Measurements from ENCODE around the gene SLC2A4.

The SLC2A4 gene

DNA sequence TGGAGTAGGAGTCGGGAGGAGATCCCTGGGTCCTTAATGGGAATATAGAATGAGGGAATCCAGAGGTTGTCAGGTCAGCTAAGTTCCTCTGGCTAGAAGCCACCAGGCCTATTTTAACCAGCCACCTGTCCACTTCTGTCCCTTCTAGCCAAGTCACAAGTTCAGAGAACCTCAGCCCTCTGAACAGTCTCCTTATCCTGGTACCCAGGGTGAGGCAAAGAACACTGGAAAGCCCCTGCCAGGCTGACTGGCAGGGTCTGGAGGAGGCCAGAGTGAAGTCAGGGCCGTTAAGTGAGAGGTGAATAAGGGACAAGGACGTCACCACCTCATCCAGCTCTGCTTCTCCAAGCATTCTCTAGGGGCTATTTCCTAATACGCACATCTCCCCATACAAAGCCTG is 32.7 kb upstream of the SLC2A4 start:
- no peaks in the 10 kb centered on the region for H3K27me3 ChIP-seq (replicated peaks; ENCODE audit: control insufficient read depth, insufficient read depth, low read length, poor library complexity, severe bottlenecking)
- H3K4me1 ChIP-seq (ENCODE audit: control insufficient read depth, insufficient read depth, low read length, poor library complexity, severe bottlenecking), result peaks cover 31% of the 10 kb centered on the region
- H3K9me3 ChIP-seq (ENCODE audit: control insufficient read depth, low read length), result no peaks in the 10 kb centered on the region
- no peak overlapping the region for H3K27ac ChIP-seq (ENCODE audit: insufficient read depth, low read length, poor library complexity, severe bottlenecking)
- DNase-seq, result no peak
- H3K4me3 ChIP-seq (ENCODE audit: insufficient read depth, low read depth, low read length, poor library complexity, severe bottlenecking), result no peak overlapping the region
- peaks cover 20% of the 10 kb centered on the region for H3K36me3 ChIP-seq (ENCODE audit: control insufficient read depth, insufficient read depth, low read length)

DNA sequence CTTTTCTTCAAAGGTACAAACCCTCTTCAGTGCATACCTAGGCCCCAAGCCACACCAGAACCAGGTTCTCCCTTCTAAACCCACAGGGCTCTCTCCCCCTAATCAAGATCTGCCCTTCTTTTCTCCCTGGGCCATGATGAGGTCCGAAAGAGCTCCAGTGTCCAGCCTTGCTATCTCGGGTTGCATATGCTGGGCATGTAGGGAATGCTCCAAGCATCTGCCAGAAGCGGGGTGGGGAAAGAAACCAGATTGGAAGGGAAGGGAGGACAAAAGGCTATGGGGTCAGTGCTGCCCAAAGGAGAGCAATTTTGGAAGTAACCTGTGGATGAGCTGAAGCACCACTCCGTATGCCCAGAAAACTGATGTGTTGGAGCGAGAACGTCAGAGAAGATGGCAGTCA is 32.3 kb upstream of the SLC2A4 start:
- Histone ChIP-seq H3K27me3 (replicated peaks; ENCODE audit: control insufficient read depth, insufficient read depth, low read length, poor library complexity, severe bottlenecking) (no peaks in the 10 kb centered on the region), H3K4me1 (ENCODE audit: control insufficient read depth, insufficient read depth, low read length, poor library complexity, severe bottlenecking) (peaks cover 31% of the 10 kb centered on the region), H3K36me3 (ENCODE audit: control insufficient read depth, insufficient read depth, low read length) (peaks cover 19% of the 10 kb centered on the region), H3K4me3 (ENCODE audit: insufficient read depth, low read depth, low read length, poor library complexity, severe bottlenecking) (no peak overlapping the region), H3K9me3 (ENCODE audit: control insufficient read depth, low read length) (no peaks in the 10 kb centered on the region), H3K27ac (ENCODE audit: insufficient read depth, low read length, poor library complexity, severe bottlenecking) (peak overlapping the region; percentile 96)
- no peak for DNase-seq

- H3K4me3 ChIP-seq (ENCODE audit: insufficient read depth, low read depth, low read length, poor library complexity, severe bottlenecking), result peak overlapping the region; percentile 100
- peak overlapping the region; percentile 96 for H3K27ac ChIP-seq (ENCODE audit: insufficient read depth, low read length, poor library complexity, severe bottlenecking)
These were observed 31.7 kb upstream of the SLC2A4 start for GRCh38 chr17:7249830-7250229.

DNA sequence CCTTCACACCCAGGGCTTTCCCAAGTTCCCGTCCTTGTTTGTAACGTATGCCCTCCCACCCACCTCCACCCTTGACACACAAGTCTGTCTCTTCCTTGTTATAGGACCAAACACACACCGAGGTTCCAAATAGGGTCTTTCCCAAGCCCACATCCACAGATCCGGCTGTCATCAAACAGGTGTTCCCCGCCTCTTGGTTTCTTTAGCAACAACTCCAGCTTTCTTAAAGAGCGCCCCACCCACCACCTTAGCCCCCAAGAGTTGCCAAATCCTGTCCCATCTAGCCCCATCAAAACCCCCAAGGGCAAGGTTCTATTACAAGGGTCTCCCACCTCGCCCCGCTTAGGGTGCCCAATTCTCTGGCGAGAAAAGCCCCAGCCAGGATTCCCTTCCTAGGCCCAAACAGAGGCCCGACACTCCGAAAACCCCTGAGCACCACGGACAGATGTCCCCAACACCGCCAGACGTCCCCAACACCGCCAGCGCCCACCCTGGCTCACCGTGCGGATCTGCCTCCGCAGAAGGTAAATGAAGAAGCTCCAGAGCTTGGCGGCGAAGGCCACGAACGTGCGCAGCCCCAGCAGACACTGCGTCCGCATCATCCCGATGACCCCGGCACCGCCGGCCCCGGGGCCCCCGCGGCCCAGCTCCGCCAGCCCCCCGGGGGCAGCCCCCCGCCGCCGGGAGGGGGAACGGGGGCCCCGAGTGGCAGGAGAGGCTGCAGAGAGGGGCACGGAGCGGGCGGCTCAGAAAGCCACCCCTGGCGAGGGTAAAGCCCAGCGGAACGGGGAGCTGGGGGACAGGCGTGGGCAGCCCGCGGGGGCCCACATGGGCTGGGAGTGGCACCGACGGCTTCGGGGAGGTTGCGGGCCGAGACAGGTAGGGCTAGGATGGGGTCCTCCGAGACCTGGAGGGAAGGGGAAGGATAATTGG is 30.6 kb upstream of the SLC2A4 start:
- Histone ChIP-seq H3K27me3 (replicated peaks; ENCODE audit: control insufficient read depth, insufficient read depth, low read length, poor library complexity, severe bottlenecking) (no peaks in the 10 kb centered on the region), H3K36me3 (ENCODE audit: control insufficient read depth, insufficient read depth, low read length) (peaks cover 17% of the 10 kb centered on the region), H3K4me3 (ENCODE audit: insufficient read depth, low read depth, low read length, poor library complexity, severe bottlenecking) (peak overlapping the region; percentile 100), H3K9me3 (ENCODE audit: control insufficient read depth, low read length) (no peaks in the 10 kb centered on the region), H3K4me1 (ENCODE audit: control insufficient read depth, insufficient read depth, low read length, poor library complexity, severe bottlenecking) (peaks cover 31% of the 10 kb centered on the region), H3K27ac (ENCODE audit: insufficient read depth, low read length, poor library complexity, severe bottlenecking) (peak overlapping the region; percentile 96)
- DNase-seq, result no peak

More at GRCh38 chr17:7249830-7250229, 31.7 kb upstream of the SLC2A4 start:
- no peaks in the 10 kb centered on the region for H3K27me3 ChIP-seq (replicated peaks; ENCODE audit: control insufficient read depth, insufficient read depth, low read length, poor library complexity, severe bottlenecking)
- H3K9me3 ChIP-seq (ENCODE audit: control insufficient read depth, low read length), result no peaks in the 10 kb centered on the region
- DNase-seq, result no peak
- peaks cover 31% of the 10 kb centered on the region for H3K4me1 ChIP-seq (ENCODE audit: control insufficient read depth, insufficient read depth, low read length, poor library complexity, severe bottlenecking)
- H3K36me3 ChIP-seq (ENCODE audit: control insufficient read depth, insufficient read depth, low read length), result peaks cover 18% of the 10 kb centered on the region

GRCh38 chr17:7251661-7252175 is 29.8 kb upstream of the SLC2A4 start, which contains the start of gene CTDNEP1:
TSS of gene CTDNEP1 (minus strand) at chr17:7251734. CDS start at chr17:7251296, 438 bp downstream.
- Histone ChIP-seq H3K36me3 (ENCODE audit: control insufficient read depth, insufficient read depth, low read length) (peaks cover 13% of the 10 kb centered on the region), H3K27ac (ENCODE audit: insufficient read depth, low read length, poor library complexity, severe bottlenecking) (peak within 1 kb of the TSS; percentile 96), H3K27me3 (replicated peaks; ENCODE audit: control insufficient read depth, insufficient read depth, low read length, poor library complexity, severe bottlenecking) (no peaks in the 10 kb centered on the region), H3K4me3 (ENCODE audit: insufficient read depth, low read depth, low read length, poor library complexity, severe bottlenecking) (peak within 1 kb of the TSS; percentile 100), H3K4me1 (ENCODE audit: control insufficient read depth, insufficient read depth, low read length, poor library complexity, severe bottlenecking) (peaks cover 31% of the 10 kb centered on the region), H3K9me3 (ENCODE audit: control insufficient read depth, low read length) (no peaks in the 10 kb centered on the region)
- DNase-seq, result peak; percentile 97 to 100 (median 99)

- H3K9me3 ChIP-seq (ENCODE audit: control insufficient read depth, low read length), result no peaks in the 10 kb centered on the region
- H3K36me3 ChIP-seq (ENCODE audit: control insufficient read depth, insufficient read depth, low read length), result peaks cover 14% of the 10 kb centered on the region
- H3K27ac ChIP-seq (ENCODE audit: insufficient read depth, low read length, poor library complexity, severe bottlenecking), result peak within 1 kb of the TSS; percentile 96
- no peaks in the 10 kb centered on the region for H3K27me3 ChIP-seq (replicated peaks; ENCODE audit: control insufficient read depth, insufficient read depth, low read length, poor library complexity, severe bottlenecking)
- H3K4me3 ChIP-seq (ENCODE audit: insufficient read depth, low read depth, low read length, poor library complexity, severe bottlenecking), result peak within 1 kb of the TSS; percentile 100
- DNase-seq, result peak; percentile 79 to 86 (median 79)
- peaks cover 31% of the 10 kb centered on the region for H3K4me1 ChIP-seq (ENCODE audit: control insufficient read depth, insufficient read depth, low read length, poor library complexity, severe bottlenecking)
These were observed 29.1 kb upstream of the SLC2A4 start, which contains the start of gene ELP5 for GRCh38 chr17:7252176-7253043. TSS of gene ELP5 (plus strand) at chr17:7252215. CDS start at chr17:7252551, 336 bp downstream.

GRCh38 chr17:7253082-7253481 is 28.4 kb upstream of the SLC2A4 start:
- Histone ChIP-seq H3K36me3 (ENCODE audit: control insufficient read depth, insufficient read depth, low read length) (peaks cover 14% of the 10 kb centered on the region), H3K9me3 (ENCODE audit: control insufficient read depth, low read length) (no peaks in the 10 kb centered on the region), H3K27ac (ENCODE audit: insufficient read depth, low read length, poor library complexity, severe bottlenecking) (peak overlapping the region; percentile 96)

DNA sequence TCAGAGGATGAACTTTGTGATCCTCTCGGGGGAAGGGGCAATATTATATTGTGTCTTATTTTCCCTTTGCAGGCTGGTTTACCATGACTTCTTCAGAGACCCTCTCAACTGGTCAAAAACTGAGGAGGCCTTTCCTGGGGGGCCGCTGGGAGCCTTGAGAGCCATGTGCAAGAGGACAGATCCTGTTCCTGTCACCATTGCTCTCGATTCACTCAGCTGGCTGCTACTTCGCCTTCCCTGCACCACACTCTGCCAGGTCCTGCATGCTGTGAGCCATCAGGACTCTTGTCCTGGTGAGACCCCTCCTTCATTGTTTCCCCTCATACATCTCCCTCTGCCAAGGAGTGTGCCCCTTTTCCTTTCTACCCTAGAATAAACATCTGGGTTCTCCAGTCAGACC is 27.0 kb upstream of the SLC2A4 start:
- DNase-seq, result no peak
- peaks cover 23% of the 10 kb centered on the region for H3K36me3 ChIP-seq (ENCODE audit: control insufficient read depth, insufficient read depth, low read length)

More at GRCh38 chr17:7253082-7253481, 28.4 kb upstream of the SLC2A4 start:
- no peak for DNase-seq
- Histone ChIP-seq H3K4me3 (ENCODE audit: insufficient read depth, low read depth, low read length, poor library complexity, severe bottlenecking) (peak overlapping the region; percentile 100), H3K4me1 (ENCODE audit: control insufficient read depth, insufficient read depth, low read length, poor library complexity, severe bottlenecking) (peaks cover 31% of the 10 kb centered on the region), H3K27me3 (replicated peaks; ENCODE audit: control insufficient read depth, insufficient read depth, low read length, poor library complexity, severe bottlenecking) (no peaks in the 10 kb centered on the region)

DNA sequence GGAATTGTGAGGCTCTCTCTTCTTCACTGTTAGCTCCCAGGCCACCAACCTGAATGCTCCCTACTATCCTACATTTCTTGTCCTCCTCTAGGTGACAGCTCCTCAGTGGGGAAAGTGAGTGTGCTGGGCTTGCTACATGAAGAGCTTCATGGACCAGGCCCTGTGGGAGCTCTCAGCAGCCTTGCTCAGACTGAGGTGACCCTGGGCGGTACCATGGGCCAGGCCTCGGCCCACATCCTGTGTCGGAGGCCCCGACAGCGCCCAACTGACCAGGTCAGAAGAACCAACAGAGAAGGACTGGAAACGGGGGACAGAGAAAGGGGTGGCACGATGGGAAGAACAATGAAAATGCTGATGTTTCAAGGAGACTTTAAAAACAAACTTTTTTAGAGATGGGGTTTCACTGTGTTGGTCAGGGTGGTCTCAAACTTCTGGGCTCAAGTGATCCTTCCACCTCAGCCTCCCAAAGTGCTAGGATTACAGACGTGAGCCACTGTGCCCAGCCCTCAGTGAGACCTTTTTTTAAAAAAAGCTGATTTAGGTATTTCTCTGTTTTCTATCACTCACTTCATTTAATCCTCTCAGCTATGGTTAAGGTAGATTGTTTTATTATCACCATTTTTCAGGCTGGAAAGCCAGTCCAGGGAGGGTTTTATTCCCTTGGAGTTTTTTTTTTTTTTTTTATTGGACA is 24.6 kb upstream of the SLC2A4 start:
- H3K4me1 ChIP-seq (ENCODE audit: control insufficient read depth, insufficient read depth, low read length, poor library complexity, severe bottlenecking), result peaks cover 21% of the 10 kb centered on the region
- H3K9me3 ChIP-seq (ENCODE audit: control insufficient read depth, low read length), result no peaks in the 10 kb centered on the region
- H3K27me3 ChIP-seq (replicated peaks; ENCODE audit: control insufficient read depth, insufficient read depth, low read length, poor library complexity, severe bottlenecking), result no peaks in the 10 kb centered on the region
- H3K27ac ChIP-seq (ENCODE audit: insufficient read depth, low read length, poor library complexity, severe bottlenecking), result no peak overlapping the region
- no peak overlapping the region for H3K4me3 ChIP-seq (ENCODE audit: insufficient read depth, low read depth, low read length, poor library complexity, severe bottlenecking)
- peaks cover 23% of the 10 kb centered on the region for H3K36me3 ChIP-seq (ENCODE audit: control insufficient read depth, insufficient read depth, low read length)
- no peak for DNase-seq

More for the DNA sequence above, 27.0 kb upstream of the SLC2A4 start:
- Histone ChIP-seq H3K27ac (ENCODE audit: insufficient read depth, low read length, poor library complexity, severe bottlenecking) (no peak overlapping the region), H3K4me3 (ENCODE audit: insufficient read depth, low read depth, low read length, poor library complexity, severe bottlenecking) (no peak overlapping the region), H3K9me3 (ENCODE audit: control insufficient read depth, low read length) (no peaks in the 10 kb centered on the region), H3K4me1 (ENCODE audit: control insufficient read depth, insufficient read depth, low read length, poor library complexity, severe bottlenecking) (peaks cover 23% of the 10 kb centered on the region), H3K27me3 (replicated peaks; ENCODE audit: control insufficient read depth, insufficient read depth, low read length, poor library complexity, severe bottlenecking) (no peaks in the 10 kb centered on the region)

Measured in effector memory CD4-positive, alpha-beta T cell (primary cell).